Stimulated activated CD4-positive, alpha-beta T cell treated with anti-CD3 and anti-CD28 coated beads, Interleukin-12 subunit alpha, Interleukin-12 subunit beta, amount 100 ng/mL, for 24 hours (primary cell): Measurements from ENCODE around the gene SCGB1C2.

Experiments
- DNase-seq, 2 experiments: peaks; one replicate each; pipeline ENCODE4 v3.0.0-alpha.2; 2020; ENCODE audit warnings: low read depth in 2 of 2

SCGB1C2 gene

GRCh38 chr17:172401-172800 lies 35.0 kb downstream of the SCGB1C2 start:
- no peak for DNase-seq

DNA sequence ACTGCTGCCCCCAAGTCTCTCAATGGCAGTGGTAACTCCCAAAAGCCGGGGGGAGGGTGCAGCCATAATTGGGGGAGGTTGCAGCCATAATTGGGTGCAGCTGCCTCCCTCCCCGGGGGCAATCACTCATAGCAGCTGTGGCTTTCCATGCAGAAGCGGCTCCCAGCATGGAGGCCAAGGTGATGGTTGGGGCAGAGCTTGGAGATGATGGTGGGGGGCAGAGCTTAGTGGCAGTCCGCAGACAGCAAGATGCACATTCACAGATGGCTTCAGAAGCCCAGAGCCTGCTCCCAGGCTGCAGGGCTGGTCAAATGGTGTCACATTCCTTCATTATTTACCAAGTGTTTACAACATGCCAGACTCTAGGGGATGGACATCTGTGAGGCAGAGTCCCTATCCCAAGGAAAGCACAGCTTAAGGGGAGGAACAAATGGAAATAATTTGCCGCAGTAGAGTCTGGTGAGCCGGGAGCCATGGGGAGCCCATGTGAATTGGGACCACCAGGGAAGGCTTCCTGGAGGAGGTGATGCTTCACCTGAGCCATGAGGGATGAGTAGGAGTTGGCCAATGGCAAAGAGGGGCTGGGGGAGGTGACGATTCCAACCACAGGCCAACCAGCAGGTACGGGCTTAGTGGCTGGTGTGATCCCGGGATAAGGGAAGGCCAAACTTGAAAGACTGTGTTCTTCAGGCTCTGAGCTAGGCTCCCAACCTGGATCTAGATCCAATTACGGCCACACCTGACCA lies 36.0 kb downstream of the SCGB1C2 start:
- no peak for DNase-seq

GRCh38 chr17:177155-177554 lies 39.8 kb downstream of the SCGB1C2 start:
- no peak for DNase-seq

DNA sequence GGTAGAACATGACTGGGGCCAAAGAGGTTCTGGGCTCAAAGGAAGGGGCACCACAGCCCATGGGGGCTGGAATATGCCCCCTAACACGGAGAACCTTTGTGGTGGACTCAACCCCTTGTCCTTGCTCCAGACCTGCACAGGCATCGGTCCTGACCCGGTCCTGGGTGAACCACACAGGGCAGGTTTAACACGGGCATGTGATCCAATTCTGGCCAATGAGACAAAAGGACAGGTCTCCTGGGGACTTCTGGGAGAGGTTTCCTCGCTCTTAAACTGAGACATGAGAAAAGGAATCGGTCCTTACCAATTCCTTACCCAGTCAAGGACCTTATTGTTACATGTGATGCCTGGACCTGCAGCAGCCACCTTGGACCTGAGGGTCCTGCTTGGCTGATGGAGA lies 40.4 kb downstream of the SCGB1C2 start:
- no peak for DNase-seq

DNA sequence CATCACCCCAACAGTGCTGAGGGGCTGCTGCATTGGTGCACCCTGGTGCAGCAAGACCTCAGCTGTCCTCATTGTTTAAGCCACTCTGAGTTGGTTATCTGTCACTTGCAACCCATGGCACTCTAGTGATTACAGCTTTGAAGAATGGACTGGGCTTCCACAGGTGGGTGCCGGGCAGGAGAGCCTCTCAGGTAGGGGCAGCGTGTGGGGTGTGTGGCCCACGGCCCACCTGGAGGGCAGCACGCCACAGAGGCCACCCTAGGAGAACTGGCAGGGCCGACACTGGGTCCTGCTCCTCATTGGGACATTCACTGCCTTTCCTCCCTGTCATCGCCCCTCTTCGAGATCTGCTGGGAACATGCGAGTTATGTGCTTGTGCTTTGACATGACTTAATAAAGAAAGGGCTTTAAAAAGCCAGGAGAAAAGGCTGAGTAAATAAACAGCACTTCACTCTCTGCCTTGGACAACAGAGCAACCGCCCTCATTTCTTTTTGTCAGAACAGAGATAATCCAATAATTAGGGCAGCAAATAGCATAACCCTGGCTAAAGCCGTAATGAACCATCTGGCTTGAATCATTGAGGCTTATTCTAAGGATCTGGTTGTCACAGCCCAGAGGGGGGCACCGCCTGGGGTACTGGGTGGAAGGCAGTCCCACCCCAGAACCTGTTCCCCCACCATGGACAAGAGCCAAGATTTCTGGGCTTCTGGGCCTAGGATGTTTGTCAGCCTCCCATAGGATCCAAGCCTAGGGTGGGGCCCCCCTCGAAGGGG lies 41.1 kb downstream of the SCGB1C2 start:
- no peak for DNase-seq

GRCh38 chr17:179066-179432 lies 41.7 kb downstream of the SCGB1C2 start:
- no peak for DNase-seq

- DNase-seq: no peak
Observed at GRCh38 chr17:179781-180380, 42.5 kb downstream of the SCGB1C2 start.

- DNase-seq: no peak
Observed at GRCh38 chr17:180381-181244, 43.2 kb downstream of the SCGB1C2 start.

DNA sequence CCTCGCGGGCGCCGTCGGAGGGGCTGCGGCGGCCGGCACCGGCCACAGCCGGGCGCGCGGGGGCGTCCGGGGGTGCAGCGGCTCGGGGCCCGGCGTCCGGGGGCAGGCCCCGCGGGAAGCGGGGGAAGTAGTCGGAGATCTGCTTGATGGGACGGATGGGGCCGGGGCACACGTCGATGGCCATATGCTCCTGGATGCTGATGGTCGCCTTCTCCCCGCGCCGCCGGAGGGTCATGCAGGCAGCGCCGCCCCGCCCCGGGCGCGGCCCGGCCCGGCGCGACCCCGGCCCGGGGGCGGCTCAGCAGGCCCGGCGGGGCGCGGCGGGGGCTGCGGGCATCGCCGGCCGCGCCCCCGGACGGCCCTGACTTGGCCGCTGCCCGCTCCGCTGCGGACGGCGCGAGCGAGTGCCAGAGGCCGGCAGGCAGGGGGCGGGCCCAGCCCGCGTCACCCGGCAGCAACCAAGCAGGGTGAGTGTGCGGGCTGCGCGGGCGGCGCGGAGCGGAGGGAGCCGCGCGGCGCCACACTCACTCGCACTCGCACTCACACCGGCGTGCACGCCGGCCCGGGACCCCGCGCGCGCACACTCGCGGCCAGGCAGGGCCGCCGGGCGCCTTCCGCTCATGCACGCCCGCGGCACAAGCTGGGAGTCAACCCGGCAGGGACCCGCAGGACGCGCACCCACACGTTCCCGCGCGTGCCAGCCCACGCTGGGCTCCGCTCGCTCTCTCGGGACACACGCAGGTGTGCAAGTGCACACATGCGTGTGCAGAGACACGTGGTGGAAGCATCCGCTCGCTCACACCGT lies 44.1 kb downstream of the SCGB1C2 start, which contains the start of gene DOC2B:
Gene DOC2B (minus strand): TSS at position 406 of the 805 bp plus-strand sequence. CDS start 171 bp downstream, at position 235.
- peak in 1 of 2 experiments; percentile 13 for DNase-seq

- DNase-seq: no peak
Observed at GRCh38 chr17:182050-182751, 44.8 kb downstream of the SCGB1C2 start.

DNA sequence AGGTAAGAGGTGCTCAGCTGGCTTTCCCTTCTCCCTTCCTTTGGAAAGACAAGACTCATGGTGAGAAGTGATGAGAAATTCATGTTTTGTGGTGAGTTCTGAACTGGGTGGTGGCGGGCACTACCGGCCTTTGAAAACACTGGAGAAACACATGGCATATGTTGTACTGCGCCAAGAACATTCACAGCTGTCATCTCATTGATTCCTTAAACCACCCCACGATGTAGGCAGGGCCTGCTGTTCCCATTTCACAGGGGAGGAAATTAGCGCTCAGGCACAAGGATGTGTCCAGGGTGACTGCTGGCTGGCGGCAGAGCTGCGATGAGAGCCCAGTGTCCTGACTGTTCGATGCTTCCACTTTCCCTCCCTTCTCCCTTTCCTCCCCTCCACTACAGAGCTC lies 45.7 kb downstream of the SCGB1C2 start:
- no peak for DNase-seq

- peak in 1 of 2 experiments; percentile 45 for DNase-seq
Observed at GRCh38 chr17:185445-186138, 48.2 kb downstream of the SCGB1C2 start.

DNA sequence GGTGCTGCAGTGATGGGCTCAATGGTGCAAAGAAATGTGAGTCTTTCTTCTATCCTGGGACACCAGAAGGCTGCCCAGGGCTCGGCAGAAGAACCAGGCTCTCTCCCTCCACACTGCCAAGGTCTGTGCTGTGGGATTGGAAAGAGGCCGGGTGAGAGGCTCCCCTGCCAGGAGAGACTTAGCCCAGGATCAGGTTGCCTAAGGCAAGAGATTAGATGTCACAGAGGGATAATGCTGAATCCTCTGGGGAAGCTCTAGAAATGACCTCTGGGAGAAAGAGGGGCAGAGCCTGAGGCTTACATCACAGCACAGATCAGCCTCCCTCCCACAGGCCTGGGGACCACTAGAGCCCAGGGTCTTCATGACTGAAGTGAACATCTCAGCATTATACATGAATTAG lies 49.8 kb downstream of the SCGB1C2 start:
- no peak for DNase-seq
